ENCODE data around the gene TRERF1.
"Not testable (repeated sequence)": the region's sequence is repeated elsewhere in the genome, so short reads cannot be mapped to it uniquely, and the experiment has no call there.

Gene TRERF1

DNA sequence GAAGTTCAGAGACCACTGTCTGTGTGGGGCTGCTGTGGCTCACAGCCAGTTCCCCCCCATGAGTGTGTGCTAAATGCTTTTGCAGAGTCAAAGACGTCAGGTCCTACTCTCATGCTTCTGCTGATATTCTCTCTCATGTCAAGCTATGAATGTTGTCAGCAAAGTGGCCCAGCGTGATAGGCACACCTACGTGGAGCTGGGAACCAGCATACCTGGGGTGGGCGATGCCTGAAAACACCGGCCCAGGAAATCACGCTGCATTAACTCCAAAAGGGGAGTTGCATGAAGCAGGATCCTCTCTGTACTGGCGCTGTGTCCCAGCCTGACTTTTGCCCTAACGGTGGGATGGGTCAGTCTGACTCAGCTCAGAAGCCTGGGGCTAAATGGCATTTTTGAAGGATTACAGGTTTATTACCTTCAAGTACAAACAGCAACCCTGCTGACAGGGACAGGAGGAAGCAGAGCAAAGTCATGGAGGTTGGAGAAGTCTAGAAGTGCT lies 225.0 kb downstream of the TRERF1 start:
- no peak for DNase-seq (ENCODE audit: low read depth in 2 of 3, low spot score in 1 of 3)

DNA sequence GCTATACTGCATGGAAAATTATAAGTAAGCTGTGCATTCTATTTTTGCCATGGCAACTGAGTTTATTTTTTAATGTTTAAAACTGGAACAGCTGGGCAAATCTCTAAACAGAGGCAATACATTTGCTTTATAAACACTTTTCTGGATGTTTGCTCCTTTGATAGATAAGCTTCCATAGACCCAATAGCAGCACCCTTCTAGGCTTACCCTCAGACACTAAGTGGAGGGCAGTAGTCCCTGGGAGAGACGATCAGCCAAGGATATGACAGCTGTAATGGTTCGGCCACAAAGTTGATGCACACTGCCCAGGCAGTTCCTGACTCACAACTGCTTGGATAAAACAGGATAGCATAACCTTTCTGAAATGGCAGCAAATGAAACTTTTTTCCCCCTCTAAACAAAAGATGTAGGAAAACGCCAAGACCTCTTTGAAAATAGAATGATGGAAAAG lies 225.5 kb downstream of the TRERF1 start:
- DNase-seq (ENCODE audit: low read depth in 2 of 3, low spot score in 1 of 3), result no peak

DNA sequence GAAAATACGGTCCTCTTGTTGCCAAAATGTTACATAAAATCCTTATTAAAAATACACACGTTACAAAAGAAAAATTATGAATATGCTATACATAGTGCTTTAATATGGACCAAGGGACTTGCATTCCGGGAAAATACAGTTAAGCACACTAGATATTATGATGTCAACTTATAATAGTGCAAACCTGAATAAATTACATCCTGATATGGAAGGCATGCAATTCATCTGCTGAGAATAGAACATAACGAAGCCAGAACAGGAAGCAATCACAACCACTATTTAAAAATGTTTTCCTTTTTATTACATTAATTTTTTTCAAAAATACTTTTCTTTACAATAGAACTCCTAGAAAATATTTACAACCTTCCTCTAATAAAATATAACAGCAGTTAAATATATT lies 226.3 kb downstream of the TRERF1 start:
- no peak for DNase-seq (ENCODE audit: low read depth in 2 of 3, low spot score in 1 of 3)

DNA sequence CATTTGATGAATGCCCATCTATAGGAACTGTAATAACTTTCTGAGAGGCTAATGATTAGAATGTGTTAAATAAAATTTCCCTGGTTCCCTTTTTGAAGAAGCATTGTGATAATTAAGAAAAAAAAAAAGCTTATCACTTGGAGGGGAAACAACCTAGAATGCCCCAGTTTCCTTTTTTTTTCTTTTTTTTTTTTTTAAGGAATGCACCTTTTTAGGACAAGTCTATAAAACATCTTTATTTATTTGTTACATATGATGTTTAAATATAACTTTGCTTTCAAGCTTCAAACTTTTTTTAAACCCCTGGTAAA lies 226.7 kb downstream of the TRERF1 start:
- no peak for DNase-seq (ENCODE audit: low read depth in 2 of 3, low spot score in 1 of 3)

DNA sequence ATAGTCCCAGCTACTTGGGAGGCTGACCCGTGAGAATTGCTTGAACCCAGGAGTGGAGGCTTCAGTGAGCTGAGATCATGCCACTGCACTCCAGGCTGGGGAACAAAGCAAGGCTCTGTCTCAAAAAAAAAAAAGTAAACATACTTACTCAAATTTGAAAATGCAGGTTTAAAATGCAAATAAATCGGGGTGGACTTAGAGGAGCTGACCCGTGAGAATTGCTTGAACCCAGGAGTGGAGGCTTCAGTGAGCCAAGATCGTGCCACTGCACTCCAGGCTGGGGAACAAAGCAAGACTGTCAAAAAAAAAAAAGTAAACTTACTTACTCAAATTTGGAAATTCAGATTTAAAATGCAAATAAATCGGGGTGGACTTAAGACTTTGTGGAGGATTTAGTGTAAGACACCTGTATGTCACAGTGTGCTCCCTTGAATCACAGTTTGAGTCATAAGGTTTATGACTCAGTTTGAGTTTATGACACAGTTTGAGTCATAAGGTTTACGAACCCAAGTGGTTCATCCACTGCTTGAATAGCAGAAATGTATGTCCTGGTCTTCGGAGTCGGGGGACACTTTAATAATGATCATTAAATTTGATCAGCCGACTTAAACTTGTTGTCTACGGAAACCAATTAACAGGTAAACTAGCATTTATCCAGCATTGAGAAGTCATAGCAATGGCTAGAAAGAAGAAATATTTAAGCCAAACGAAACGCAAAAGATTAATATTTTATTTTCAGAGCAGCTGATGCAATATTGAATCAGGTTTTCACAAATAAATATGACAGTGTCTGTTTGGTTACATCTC lies 227.3 kb downstream of the TRERF1 start:
- peak in 1 of 3 donors; percentile 33 for DNase-seq (ENCODE audit: low read depth in 2 of 3, low spot score in 1 of 3)

DNA sequence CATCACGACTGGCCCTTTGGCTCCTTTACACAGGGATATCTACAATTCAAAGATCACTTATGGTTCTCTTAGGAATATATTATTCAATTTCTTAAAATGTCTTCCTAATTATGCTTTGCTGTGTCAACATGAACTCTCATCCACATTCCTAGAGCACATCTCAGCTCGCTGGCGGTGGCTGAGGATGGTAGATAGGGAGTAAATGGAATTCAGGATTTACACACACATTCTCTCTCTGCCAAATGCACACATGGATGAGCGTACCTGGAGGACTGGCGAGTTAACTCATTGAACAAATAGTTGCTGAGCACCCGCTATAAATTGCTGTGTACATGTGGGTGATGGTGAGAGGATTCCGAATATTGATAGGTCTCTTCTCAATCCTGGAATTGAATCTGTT lies 229.3 kb downstream of the TRERF1 start:
- DNase-seq (ENCODE audit: low read depth in 2 of 3, low spot score in 1 of 3), result no peak

DNA sequence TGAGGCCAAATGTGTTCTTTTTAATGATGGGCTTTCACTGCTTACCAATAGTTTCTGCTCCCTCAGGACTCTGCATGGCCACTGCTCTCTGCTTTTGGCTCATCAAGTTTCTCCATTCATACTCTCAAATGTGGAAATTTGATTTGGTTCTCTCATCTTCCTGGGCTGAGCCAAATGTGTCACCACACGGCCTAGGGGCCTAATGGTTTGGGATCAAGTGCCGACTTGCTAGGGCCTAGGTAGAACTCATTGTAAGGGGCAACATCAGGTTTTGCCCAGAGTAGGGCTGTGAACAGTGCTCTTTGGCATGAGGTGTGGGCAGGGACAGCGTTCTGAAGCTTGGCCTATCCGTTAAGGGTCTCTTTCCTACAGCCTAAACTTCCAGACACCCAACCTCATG lies 230.2 kb downstream of the TRERF1 start:
- DNase-seq (ENCODE audit: low read depth in 2 of 3, low spot score in 1 of 3), result no peak

DNA sequence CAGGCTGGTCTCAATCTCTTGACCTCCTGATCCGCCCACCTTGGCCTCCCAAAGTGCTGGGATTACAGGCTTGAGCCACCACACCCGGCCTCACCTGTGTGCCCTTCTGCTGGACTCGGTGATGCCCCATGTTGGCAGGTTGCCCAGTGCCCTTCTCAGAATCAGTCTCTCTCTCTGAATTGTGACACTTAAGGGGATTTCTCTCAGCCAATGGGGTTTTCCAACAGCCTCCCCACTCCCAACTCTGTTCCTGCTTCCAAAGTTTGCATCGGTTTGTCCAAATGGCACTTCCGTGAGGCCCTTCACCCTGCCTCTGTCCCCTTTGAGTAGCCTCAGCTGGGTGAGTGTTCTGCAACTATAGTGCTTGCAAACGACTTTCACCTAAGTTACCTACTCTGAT lies 230.9 kb downstream of the TRERF1 start:
- no peak for DNase-seq (ENCODE audit: low read depth in 2 of 3, low spot score in 1 of 3)

DNA sequence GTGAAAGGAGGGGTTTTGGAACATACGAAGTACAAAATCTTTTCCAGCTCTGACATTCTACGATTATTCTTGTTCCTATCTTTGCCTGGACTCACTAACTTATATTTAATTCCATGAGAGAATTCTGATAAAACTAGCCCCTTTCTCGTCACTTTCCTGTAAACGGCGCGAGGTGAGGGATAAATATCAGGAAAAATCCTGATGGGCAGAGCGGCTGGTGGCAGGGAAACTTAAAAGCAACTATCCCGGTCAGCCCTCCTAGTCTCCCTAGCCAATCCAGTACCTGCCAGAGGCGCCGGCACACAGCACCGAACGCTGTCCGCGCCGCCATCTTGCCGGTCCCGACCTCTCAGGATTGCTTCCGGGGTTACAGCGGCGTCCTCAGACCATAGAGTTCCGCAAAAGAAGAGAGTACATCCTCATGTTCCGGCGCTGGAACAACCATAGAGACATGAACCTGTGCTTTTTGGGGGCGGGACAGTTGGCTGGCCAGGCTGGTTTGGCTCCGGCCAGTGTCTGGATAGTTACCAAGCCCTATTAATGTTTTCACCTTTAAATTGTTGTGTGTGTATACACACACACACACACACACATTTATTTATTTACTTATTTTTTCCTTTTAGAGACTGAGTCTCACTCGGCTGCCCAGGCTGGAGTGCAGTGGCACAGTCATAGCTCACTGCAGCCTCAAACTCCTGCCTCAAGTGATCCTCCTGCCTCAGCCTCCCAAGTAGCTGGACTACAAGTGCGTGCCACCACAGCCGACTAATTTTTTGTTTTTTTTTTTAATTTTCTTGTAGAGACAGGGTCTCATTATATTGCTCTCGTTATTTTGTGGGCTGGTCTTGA lies 234.0 kb downstream of the TRERF1 start, which contains the start of gene MRPS10:
TSS of gene MRPS10 (minus strand) at position 343 of the 849 bp plus-strand sequence. CDS start at position 331, 12 bp downstream.
- DNase-seq (ENCODE audit: low read depth in 2 of 3, low spot score in 1 of 3), result peak; percentile 84 to 87 (median 86)

DNA sequence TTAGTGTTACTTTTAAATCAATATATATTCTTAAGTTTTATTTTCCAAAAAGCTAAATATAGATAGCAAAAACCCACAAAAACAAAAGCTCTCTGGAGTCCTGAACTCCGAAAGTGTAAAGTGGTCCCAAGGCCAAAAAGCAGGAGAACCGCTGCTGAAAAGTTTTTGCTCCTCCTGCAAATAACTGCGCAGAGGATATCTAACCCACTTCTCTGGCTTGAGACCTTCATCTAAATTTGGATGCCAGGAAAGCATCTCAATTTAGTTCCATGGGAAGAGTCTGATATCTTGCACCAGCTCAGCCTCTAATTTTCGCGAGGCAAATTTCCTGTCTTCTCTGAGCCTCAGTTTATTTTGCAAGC lies 234.6 kb downstream of the TRERF1 start:
- no peak for DNase-seq (ENCODE audit: low read depth in 2 of 3, low spot score in 1 of 3)

DNA sequence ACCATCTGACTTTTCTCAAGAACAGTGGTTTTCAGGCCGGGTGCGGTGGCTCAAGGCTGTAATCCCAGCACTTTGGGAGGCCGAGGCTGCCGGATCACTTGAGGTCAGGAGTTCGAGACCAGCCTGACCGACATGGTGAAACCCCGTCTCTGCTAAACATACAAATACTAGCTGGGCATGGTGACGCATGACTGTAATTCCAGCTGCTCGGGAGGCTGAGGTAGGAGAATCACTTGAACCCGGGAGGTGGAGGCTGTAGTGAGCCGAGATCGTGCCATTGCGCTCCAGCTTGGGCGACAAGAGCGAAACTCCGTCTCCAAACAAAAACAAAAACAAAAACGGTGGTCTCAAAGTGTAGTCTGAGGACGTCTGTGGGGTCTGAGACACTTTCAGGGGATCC lies 235.2 kb downstream of the TRERF1 start:
- DNase-seq (ENCODE audit: low read depth in 2 of 3, low spot score in 1 of 3), result not testable (repeated sequence)

DNA sequence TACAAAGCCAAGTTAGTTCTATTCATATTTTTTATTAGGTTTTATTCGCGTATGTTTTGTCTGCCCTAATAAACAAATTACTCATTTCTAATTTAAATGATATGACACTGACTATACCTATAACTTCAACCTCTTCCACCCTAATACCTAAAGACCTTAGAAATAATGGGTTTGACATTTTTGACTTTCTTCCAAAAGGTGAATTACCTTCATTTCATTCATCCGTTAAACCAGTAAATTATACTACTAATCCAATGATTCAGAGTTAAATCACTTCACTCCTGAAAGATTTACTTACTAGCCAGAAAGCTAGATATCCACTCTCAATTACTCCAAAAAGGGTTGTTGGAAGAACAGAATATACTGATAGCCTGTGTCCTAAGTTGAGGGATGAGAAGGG lies 239.3 kb downstream of the TRERF1 start:
- no peak for DNase-seq (ENCODE audit: low read depth in 2 of 3, low spot score in 1 of 3)

DNA sequence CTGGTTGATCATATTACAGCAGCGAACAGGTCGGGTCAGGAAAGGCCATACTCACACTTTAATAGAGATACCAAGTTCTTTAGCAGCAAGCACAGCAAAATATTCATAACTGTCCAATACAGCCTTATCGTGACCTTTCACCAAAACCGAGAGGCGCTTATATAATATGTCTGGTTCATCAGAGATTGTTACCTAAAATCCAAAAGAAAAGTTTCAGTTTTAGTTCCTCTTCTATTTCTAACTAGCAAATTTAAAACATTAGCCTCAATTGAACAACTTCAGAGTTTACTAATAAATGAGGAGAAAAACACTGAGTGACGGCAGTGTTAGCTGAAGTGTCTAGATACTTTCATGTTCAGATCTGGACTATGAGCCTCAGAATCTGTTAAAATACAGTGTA lies 240.0 kb downstream of the TRERF1 start:
- DNase-seq (ENCODE audit: low read depth in 2 of 3, low spot score in 1 of 3), result no peak

DNA sequence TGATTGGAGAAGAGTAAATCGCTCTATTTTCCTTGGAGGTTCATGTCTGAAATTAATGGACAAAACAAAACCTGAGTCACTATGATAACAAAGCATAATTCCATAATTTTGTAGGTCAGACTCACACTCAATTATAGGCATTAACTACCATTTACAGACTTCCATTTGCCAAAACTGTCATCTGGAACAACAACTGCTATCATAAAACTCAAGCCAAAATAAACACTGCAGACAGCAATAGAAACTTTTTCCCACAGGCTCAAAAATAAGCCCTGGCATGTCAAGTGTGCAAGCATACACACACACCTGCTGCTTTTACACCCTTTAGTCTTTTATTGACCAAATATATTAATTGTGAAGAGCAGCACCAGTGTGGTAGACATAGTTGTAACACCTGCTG lies 241.2 kb downstream of the TRERF1 start:
- DNase-seq (ENCODE audit: low read depth in 2 of 3, low spot score in 1 of 3), result no peak

DNA sequence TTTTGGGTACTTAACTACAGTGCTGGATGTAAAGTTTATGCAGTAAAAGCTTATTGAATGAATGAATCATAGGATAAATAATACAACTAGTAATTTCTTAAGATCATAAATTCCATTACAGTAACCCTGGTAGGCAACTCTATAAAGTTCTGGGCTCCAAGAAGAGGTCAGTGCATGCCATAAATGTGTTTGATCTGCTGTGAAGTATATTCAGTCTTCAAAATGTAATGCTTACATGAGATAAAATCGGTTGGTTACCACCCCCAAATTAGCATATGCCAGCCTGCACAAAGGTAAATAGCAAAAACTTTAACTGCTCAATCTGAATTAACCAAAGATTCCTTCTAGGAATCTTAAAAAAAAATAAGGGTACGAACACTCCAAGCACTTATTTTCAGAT lies 244.2 kb downstream of the TRERF1 start:
- DNase-seq (ENCODE audit: low read depth in 2 of 3, low spot score in 1 of 3), result not testable (repeated sequence)

DNA sequence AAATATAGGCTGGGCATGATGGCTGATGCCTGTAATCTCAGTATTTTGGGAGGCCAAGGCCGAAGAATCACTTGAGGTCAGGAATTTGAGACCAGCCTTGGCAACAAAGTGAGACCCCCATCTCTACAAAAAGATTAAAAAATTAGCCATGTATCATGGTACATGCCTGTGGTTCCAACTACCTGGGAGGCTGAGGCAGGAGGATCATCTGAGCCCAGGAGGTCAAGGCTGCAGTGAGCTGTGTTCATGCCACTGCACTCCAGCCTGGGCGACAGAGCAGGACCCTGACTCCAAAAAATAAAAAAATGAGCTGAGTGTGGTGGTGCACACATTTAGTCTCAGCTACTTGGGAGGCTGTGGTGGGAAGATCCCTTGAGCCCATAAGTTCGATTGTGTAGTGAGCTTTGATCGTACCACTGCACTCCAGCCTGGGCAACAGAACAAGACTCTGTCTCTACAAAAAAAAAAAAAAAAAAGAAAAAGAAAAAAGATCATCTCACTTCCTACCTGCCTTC lies 246.9 kb downstream of the TRERF1 start:
- no peak for DNase-seq (ENCODE audit: low read depth in 2 of 3, low spot score in 1 of 3)

DNA sequence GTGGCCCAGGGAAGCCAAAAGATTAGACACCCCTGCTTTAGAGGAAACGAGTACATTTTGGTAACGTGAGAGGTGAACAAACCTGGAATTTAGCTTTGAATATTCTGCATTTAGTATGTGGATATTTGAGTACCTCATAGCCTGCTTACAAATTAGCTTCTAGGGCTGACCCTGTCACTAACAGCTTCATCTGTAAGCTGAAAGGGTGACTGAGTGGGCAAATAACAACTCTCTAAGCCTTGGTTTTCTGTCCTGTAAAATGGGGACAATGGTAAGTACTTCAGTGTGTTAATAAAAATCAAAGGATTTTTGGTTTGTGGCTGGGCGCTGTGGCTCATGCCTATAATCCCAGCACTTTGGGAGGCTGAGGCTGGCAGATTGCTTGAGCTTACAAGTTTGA lies 248.5 kb downstream of the TRERF1 start:
- no peak for DNase-seq (ENCODE audit: low read depth in 2 of 3, low spot score in 1 of 3)

DNA sequence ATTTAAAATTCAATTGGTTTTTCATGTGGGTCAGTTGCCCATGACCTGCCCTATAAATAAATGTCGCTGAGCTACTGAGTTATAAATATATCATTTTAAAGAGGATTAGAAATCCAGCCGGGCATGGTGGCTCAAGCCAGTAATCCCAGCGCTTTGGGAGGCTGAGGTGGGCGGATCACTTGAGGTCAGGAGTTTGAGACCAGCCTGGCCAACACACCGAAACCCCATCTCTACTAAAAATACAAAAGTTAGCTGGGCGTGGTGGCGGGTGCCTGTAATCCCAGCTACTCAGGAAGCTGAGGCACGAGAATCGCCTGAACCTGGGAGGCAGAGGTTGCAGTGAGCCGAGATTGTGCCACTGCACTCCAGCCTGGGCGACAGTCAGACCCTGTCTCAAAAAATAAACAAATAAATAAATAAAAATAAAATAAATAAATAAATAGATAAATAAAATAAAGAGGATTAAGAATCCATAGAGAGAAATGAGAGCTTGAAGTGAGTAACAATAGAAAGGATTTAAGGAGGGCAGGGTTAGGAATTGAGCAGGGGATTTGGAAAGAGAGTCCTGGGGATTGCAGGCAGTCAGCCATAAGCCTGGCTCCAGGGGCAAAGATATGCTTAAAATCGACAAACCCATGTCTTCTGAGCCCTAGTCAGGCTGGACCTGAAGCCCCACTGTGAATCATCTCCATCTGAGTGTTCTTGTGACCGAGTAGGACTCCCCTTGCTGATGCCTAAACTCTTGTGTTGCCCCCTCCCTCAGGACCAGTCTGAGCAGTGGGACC lies 249.4 kb downstream of the TRERF1 start:
- DNase-seq (ENCODE audit: low read depth in 2 of 3, low spot score in 1 of 3), result not testable (repeated sequence)

DNA sequence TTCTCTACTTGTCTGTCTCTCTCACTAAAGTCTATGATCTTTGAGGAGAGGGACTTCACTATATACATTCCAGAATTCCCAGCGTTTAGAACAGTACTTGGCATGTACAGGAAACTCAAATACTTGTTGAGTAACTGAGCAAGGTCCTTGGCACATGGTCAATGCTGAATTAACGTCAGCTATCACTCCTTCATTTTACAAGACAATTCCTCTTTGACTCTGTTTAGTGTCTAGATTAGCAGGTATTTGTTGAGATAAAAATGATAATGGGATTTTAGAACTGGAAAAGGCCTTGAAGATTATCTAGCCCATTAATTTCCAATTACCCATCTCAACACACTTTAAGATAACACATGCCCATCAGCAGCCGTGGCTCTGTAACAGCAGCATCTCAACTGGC lies 250.3 kb downstream of the TRERF1 start:
- no peak for DNase-seq (ENCODE audit: low read depth in 2 of 3, low spot score in 1 of 3)

DNA sequence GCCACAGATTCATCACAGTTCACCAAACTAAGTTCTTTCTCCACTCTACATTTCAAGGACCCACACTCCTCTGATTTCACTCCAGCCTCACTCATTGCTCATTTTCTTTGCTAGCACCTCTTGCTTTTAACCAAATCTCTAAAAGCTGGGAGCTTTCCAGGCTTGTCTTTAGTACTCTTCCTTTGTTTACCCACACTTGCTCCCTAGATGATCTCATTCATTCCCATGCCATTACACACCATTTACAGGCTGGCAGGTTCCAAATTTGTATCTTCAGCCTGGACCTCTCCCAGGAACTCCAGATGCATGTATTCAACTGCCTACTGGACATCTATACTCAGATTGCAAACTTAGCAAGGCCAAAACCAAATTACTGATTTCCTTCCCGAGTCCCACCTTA lies 251.7 kb downstream of the TRERF1 start:
- no peak for DNase-seq (ENCODE audit: low read depth in 2 of 3, low spot score in 1 of 3)
